Activated CD8-positive, alpha-beta T cell treated with anti-CD3 and anti-CD28 coated beads, Interleukin-2, amount 10 ng/mL, durations not matched to agents 7 days and 5 days (primary cell): ENCODE measurements around the gene AKAP9. TPM values are rescaled to one million over a fixed set of nuclear protein-coding genes. Genes with fewer than 3 reads are reported as not detected.
A peak's percentile ranks its signal among the peaks of the same experiment; 100 is the strongest.
"Not testable (repeated sequence)": the region's sequence is repeated elsewhere in the genome, so short reads cannot be mapped to it uniquely, and the experiment has no call there.

Experiments used
- ATAC-seq: fragments of 150-1000 bp; cut with Tn5 transposase; one replicate; pipeline ENCODE4 v1.10.0; 2021; ENCODE audit warnings: moderate library complexity
- CTCF ChIA-PET: fragments of 350-600 bp; sonication (Branson Sonifier 250); formaldehyde crosslinking; loops from one replicate; lab custom pipeline; 2021; ENCODE audit warnings: antibody characterized with exemption; lab: Charles Lee
- POLR2A ChIA-PET: fragments of 350-600 bp; sonication (Branson Sonifier 250); formaldehyde crosslinking; loops from one replicate; lab custom pipeline; 2021; ENCODE audit warnings: antibody characterized with exemption; lab: Charles Lee
- DNase-seq: peaks from one replicate; pipeline ENCODE4 v3.0.0-alpha.2; 2020
- H3K27ac Mint-ChIP-seq: one replicate; pipeline ENCODE4 v1.8.0; 2021; ENCODE audit warnings: mild to moderate bottlenecking, mixed read lengths
- H3K27me3 Mint-ChIP-seq: one replicate; pipeline ENCODE4 v1.8.0; 2021; ENCODE audit warnings: low read depth, mixed read lengths
- H3K36me3 Mint-ChIP-seq: one replicate; pipeline ENCODE4 v1.8.0; 2021; ENCODE audit warnings: low read depth, mixed read lengths
- H3K4me1 Mint-ChIP-seq: one replicate; pipeline ENCODE4 v1.8.0; 2021; ENCODE audit warnings: low read depth, mixed read lengths
- H3K4me3 Mint-ChIP-seq: one replicate; pipeline ENCODE4 v1.8.0; 2021; ENCODE audit warnings: mild to moderate bottlenecking, mixed read lengths
- H3K9me3 Mint-ChIP-seq: one replicate; pipeline ENCODE4 v1.8.0; 2022; ENCODE audit warnings: mixed read lengths; ENCODE audit not compliant: insufficient read depth
- total RNA-seq, 2 experiments: library from RNA; stranded (reverse); gene quantifications; one replicate each; pipeline ENCODE4 v1.2.3, GENCODE V29; 2021

The AKAP9 gene
- total RNA-seq, 2 experiments from 2014 or later = 32.7 to 41.5 TPM

DNA sequence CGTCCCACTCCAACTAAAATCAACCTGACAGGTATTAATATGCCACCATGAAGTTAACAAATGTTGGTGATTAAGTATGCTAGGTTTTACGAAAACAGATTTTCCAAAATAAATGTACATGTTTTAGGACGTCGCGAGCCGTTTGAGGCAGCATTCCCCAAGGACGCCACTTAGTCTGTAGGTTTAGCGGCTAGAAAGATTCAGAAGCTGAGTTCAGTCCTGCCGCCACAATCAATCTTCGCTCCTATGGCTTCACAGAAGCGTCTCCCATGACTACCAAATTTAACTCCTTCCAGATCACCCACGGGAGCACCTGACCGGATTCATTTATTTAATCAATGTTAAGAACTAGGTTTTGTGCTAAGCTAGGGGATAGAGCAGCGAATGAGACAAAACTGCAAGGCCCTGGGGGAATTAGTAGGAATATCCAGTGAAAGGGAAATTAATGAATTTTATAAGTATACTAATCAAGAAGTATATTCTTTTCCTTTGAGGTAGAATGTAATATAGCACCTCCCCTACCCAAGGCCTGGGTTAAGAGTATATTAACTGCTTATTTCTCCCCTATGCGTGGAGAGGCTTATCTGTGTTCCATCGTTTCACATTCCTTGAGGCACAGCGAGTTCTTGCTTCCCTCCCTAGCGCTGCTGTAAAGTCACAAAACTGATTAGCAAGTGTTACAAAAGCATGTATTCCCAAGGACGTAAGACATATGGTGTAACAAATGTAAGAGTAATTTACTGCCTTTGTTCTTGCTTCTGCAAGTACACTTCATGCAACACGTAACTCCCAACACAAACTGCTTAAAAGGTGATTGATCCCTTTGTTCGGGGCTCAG, 194.6 kb downstream of the AKAP9 start:
- peak; percentile 29 for DNase-seq
- ChIA-PET CTCF (interaction anchor here (1.2 to 2.2 kb wide), 5 partner anchors 9 to 313 kb away, joined by 3 to 10 read pairs (median 3); partner anchors contain the start of genes GATAD1 and MTERF1), POLR2A (interaction anchor here (0.6 to 2.3 kb wide), 5 partner anchors 9 to 357 kb away, joined by 3 to 15 read pairs (median 10); partner anchors contain the start of genes AKAP9, ANKIB1, GATAD1 and KRIT1)
- H3K4me3 Mint-ChIP-seq = peak overlapping the region; percentile 95
- no peaks in the 10 kb centered on the region for H3K27me3 Mint-ChIP-seq
- H3K36me3 Mint-ChIP-seq = peaks cover 13% of the 10 kb centered on the region
- no peaks in the 10 kb centered on the region for H3K9me3 Mint-ChIP-seq
- peaks cover 34% of the 10 kb centered on the region for H3K4me1 Mint-ChIP-seq
- no peak for ATAC-seq
- H3K27ac Mint-ChIP-seq = peak overlapping the region; percentile 100

DNA sequence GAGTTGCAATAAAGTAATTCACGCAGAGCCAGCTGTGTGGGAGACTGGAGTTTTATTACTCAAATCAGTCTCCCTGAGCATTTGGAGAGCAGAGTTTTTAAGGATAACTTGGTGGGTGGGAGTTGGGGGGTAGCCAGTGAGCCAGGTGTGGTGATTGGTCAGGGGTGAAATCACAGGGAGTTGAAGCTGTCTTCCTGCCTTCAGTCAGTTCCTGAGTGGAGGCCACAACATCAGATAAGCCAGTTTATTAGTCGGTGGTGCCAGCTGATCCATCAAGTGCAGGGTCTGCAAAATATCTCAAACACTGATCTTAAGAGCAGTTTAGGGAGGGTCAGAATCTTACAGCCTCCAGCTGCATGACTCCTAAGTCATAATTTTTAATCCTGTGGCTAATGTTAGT, 196.9 kb downstream of the AKAP9 start:
- no peaks in the 10 kb centered on the region for H3K9me3 Mint-ChIP-seq
- ChIA-PET POLR2A (no interaction called here), CTCF (no interaction called here)
- no peaks in the 10 kb centered on the region for H3K27me3 Mint-ChIP-seq
- H3K36me3 Mint-ChIP-seq = peaks cover 6% of the 10 kb centered on the region
- no peak for DNase-seq
- H3K27ac Mint-ChIP-seq = no peak overlapping the region
- ATAC-seq = no peak
- no peak overlapping the region for H3K4me3 Mint-ChIP-seq
- H3K4me1 Mint-ChIP-seq = peaks cover 25% of the 10 kb centered on the region

DNA sequence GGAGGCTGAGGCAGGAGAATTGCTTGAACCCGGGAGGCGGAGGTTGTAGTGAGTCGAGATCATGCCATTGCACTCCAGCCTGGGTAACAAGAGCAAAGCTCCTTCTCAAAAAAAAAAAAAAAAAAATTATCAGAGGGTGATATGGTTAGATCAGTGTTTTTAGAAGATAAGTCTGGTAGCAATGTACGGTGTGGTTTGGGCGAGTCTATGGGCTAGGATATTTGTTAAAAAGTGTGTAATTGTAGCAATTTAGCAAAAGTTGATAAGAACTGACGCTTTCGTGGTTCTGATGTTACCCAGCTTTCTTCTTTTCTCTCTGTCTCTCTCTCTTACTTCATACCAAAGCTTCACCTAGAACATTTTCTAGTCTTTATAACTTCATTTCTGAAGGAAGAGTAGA, 200.5 kb downstream of the AKAP9 start:
- ATAC-seq (no peak), DNase-seq (no peak)
- peaks cover 2% of the 10 kb centered on the region for H3K36me3 Mint-ChIP-seq
- no peak overlapping the region for H3K27ac Mint-ChIP-seq
- ChIA-PET POLR2A (no interaction called here), CTCF (no interaction called here)
- H3K4me1 Mint-ChIP-seq = peaks cover 6% of the 10 kb centered on the region
- H3K9me3 Mint-ChIP-seq = no peaks in the 10 kb centered on the region
- no peak overlapping the region for H3K4me3 Mint-ChIP-seq
- no peaks in the 10 kb centered on the region for H3K27me3 Mint-ChIP-seq

DNA sequence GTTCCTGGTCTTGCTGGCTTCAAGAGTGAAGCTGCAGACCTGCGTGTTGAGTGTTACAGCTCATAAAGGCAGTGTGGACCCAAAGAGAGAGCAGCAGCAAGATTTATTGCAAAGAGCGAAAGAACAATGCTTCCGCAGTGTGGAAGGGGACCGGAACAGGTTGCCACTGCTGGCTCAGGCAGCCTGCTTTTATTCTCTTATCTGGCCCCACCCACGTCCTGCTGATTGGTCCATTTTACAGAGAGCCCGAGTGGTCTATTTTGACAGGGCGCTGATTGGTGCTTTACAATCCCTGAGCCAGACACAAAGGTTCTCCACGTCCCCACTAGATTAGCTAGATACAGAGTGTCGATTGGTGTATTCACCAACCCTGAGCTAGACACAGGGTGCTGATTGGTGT, 202.1 kb downstream of the AKAP9 start:
- H3K27ac Mint-ChIP-seq, ATAC-seq, CTCF ChIA-PET, H3K4me3 Mint-ChIP-seq, H3K36me3 Mint-ChIP-seq, DNase-seq, H3K9me3 Mint-ChIP-seq, H3K4me1 Mint-ChIP-seq, H3K27me3 Mint-ChIP-seq: not testable (repeated sequence)
- POLR2A ChIA-PET = interaction anchor here (1.2 kb wide), 1 partner anchor 305 kb away, joined by 3 read pairs; no protein-coding TSS in a partner anchor

DNA sequence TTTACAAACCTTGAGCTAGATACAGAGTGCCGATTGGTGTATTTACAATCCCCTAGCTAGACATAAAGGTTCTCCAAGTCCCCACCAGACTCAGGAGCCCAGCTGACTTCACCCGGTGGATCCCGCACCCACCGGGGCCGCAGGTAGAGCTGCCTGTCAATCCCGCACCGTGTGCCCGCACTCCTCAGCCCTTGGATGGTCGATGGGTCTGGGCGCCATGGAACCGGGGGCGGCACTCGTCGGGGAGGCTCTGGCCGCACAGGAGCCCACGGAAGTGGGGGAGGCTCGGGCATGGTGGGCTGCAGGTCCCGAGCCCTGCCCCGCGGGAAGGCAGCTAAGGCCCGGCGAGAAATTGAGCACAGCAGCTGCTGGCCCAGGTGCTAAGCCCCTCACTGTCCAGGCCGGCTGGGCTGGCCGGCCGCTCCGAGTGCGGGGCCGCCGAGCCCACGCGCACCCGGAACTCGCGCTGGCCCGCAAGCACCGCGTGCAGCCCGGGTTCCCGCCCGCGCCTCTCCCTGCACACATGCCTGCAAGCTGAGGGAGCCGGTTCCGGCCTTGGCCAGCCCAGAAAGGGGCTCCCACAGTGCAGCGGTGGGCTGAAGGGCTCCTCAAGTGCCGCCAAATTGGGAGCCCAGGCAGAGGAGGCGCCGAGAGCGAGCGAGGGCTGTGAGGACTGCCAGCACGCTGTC, 202.7 kb downstream of the AKAP9 start:
- H3K27me3 Mint-ChIP-seq, H3K27ac Mint-ChIP-seq, ATAC-seq, DNase-seq, H3K36me3 Mint-ChIP-seq, H3K4me1 Mint-ChIP-seq, H3K4me3 Mint-ChIP-seq, CTCF ChIA-PET, H3K9me3 Mint-ChIP-seq: not testable (repeated sequence)
- POLR2A ChIA-PET = interaction anchor here (1.4 kb wide), 1 partner anchor 8 kb away, joined by 3 read pairs; no protein-coding TSS in a partner anchor

DNA sequence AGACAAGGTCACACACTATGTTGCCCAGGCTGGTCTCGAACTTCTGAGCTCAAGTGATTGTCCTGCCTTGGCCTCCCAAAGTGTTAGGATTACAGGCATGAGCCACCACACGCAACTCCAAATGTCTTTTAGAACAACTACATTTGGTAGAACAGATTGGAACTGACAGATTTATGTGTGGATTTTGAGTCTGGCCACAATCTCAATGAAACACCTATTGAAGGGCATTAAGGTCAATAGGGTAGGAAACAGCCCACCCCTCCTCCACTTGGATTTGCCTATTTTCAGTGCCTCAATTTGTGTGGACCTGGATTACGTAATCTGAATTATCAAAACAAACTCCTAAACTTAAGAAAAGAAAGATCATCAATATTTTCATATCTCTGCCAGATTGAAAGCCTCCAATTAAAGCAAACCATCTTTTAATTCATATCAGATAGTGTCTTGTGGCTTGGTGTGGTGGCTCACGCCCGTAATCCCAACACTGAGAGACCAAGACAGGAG, 209.1 kb downstream of the AKAP9 start:
- Mint-ChIP-seq H3K27me3 (peaks cover 2% of the 10 kb centered on the region), H3K27ac (no peak overlapping the region), H3K36me3 (no peaks in the 10 kb centered on the region), H3K4me3 (no peak overlapping the region), H3K9me3 (no peaks in the 10 kb centered on the region), H3K4me1 (no peaks in the 10 kb centered on the region)
- ChIA-PET CTCF (no interaction called here), POLR2A (no interaction called here)
- no peak for ATAC-seq
- DNase-seq = no peak

DNA sequence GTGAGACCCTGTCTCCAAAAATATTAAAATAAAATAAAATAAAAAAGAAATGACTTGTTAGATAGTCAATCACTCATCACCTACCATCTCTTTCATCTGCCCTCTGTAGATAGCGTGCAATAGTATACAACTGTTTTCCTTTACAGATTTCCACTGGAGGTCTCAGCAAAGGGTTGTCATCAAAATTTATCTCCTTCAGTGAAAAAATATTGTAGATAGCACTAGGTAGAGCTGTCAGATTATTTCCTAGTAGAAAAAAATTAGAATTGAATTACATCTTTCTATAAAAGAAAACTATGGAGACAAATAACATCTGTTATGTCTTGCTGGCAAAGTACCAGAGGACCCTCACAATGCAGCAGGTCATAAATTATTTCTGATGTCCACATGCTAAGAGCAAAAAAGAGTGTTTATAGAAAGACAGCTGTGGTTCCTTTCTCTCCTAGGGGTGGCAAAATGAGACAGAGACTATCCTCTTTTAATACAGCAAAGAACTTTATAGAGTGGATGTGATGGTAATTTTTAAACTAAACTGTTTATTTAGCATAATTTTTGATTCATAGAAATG, 209.9 kb downstream of the AKAP9 start:
- H3K27me3 Mint-ChIP-seq = peaks cover 5% of the 10 kb centered on the region

DNA sequence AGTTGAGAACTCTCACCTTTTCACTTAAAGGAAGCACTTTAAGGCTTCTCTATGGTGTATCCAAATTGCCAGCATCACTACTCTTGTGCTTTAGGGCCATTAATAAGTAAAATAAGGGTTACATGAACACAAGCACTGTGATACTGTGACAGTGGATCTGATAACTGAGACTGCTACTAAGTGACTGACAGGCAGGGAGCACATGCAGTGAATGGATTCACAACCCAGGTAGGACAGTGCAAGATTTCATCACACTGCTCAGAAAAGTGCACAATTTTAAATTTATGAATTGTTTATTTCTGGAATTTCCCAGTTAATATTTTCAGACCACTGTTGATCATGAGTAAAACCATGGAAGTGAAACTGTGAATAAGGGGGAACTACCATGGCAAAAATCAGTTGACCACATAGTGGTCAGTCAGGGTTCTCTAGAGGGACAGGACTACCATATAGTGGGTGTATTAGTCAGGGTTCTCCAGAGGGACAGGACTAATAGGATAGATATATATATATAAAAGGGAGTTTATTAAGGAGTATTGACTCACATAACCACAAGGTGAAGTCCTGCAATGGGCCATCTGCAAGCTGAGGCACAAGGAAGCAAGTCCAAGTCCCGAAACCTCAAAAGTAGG, 214.6 kb downstream of the AKAP9 start:
- H3K36me3 Mint-ChIP-seq = no peaks in the 10 kb centered on the region
- ATAC-seq (no peak), DNase-seq (no peak)
- peaks cover 5% of the 10 kb centered on the region for H3K4me1 Mint-ChIP-seq
- ChIA-PET CTCF (interaction anchor here (1.6 kb wide), 1 partner anchor 20 kb away, joined by 3 read pairs; no protein-coding TSS in a partner anchor), POLR2A (no interaction called here)
- no peak overlapping the region for H3K27ac Mint-ChIP-seq
- peaks cover 8% of the 10 kb centered on the region for H3K27me3 Mint-ChIP-seq
- no peak overlapping the region for H3K4me3 Mint-ChIP-seq
- no peaks in the 10 kb centered on the region for H3K9me3 Mint-ChIP-seq

More for the DNA sequence above, 209.9 kb downstream of the AKAP9 start:
- Mint-ChIP-seq H3K4me3 (no peak overlapping the region), H3K9me3 (no peaks in the 10 kb centered on the region), H3K4me1 (no peaks in the 10 kb centered on the region), H3K27ac (no peak overlapping the region), H3K36me3 (no peaks in the 10 kb centered on the region)
- DNase-seq (no peak), ATAC-seq (no peak)
- CTCF ChIA-PET = no interaction called here
- POLR2A ChIA-PET = no interaction called here

DNA sequence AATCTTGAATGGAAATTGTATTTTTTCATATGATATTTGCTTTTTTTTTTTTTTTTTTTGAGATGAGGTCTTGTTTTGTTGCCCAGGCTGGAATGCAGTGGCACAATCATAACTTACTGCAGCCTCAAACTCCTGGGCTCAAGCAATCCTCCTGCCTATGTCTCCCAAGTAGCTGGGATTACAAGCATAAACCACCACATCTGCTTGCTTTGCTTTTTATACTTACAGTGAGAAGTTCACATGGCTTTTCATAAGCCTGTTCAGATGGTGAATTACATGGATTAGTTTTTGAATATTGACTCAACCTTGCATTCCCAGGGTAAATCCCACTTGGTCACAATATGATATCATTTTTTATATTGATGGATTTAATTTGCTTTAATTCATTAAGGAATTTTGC, 216.3 kb downstream of the AKAP9 start:
- CTCF ChIA-PET = no interaction called here
- no peak for DNase-seq
- ATAC-seq = no peak
- H3K9me3 Mint-ChIP-seq = no peaks in the 10 kb centered on the region
- peaks cover 5% of the 10 kb centered on the region for H3K4me1 Mint-ChIP-seq
- POLR2A ChIA-PET = no interaction called here
- H3K27ac Mint-ChIP-seq = no peak overlapping the region
- H3K4me3 Mint-ChIP-seq = no peak overlapping the region
- H3K27me3 Mint-ChIP-seq = peaks cover 19% of the 10 kb centered on the region
- H3K36me3 Mint-ChIP-seq = no peaks in the 10 kb centered on the region

DNA sequence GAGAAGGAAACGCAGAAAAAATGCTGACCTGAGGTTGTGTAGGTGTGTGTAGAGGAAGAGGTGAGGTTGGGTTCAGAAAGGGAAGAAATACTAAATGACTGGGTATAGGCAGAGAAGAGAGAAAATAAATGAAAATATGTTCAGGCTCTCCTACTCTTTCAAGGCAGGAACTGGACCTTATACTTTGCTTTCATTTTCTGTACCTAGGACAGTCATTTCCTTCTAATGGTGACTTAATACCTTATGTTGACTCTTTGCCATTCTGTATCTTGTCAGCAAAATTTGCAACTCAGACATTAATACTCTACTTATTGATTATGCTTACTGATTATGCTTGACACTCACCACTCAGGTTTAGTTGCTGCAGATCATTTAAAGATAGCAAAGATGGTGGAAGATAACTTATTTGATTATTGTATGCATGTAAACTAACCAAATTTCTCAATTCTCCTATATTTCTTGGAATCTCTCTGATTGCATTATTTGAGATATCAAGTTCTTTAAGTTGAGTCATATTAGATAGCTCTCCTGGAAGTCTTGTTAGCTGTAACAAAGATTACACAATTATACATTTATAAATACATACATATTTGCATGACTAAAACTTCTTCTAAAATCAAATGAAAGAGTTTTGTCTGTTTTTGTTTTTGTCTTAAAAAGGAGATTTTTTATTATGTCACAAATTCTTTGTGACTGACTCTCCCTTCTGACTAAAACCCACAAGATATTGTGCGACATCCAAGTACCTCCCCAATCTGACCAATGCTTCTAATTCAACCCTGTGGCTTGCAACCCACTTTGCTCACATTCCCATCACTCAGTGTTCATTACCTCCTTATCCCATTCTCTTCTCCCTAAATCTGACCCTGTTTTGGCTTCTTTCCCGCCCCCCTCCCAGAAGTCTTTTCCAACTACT, 218.3 kb downstream of the AKAP9 start:
- Mint-ChIP-seq H3K36me3 (no peaks in the 10 kb centered on the region), H3K4me1 (peaks cover 5% of the 10 kb centered on the region), H3K4me3 (no peak overlapping the region), H3K27ac (no peak overlapping the region), H3K27me3 (peaks cover 23% of the 10 kb centered on the region), H3K9me3 (no peaks in the 10 kb centered on the region)
- ATAC-seq (no peak), DNase-seq (no peak)
- ChIA-PET CTCF (no interaction called here), POLR2A (no interaction called here)
